Measurements from ENCODE around the gene MED12.

The MED12 gene

GRCh38 chrX:71144651-71145050 lies 26.3 kb downstream of the MED12 start, which contains the start of gene NLGN3:
TSS of gene NLGN3 (plus strand) at chrX:71144841. CDS start at chrX:71147750, 2,909 bp downstream.
- TF ChIP-seq MAX (IDR thresholded peaks at IDR 0.05; ENCODE audit: low read depth, low read length) (no peak), CTCF (IDR thresholded peaks at IDR 0.05; ENCODE audit: low read depth, low read length) (no peak), MYC (IDR thresholded peaks at IDR 0.05; ENCODE audit: low read depth, low read length) (no peak), POLR2A (IDR thresholded peaks at IDR 0.05; ENCODE audit: extremely low read depth, insufficient read length) (no peak)
- no peak for DNase-seq (ENCODE audit: low read depth)
- no peak within 1 kb of the TSS for H3K4me3 ChIP-seq (ENCODE audit: low read depth, low read length)

GRCh38 chrX:71147496-71148277 lies 29.3 kb downstream of the MED12 start:
- no peak overlapping the region for H3K4me3 ChIP-seq (ENCODE audit: low read depth, low read length)
- peak; percentile 60 for DNase-seq (ENCODE audit: low read depth)
- no peak for TF ChIP-seq CTCF (IDR thresholded peaks at IDR 0.05; ENCODE audit: low read depth, low read length)
- no peak for TF ChIP-seq POLR2A (IDR thresholded peaks at IDR 0.05; ENCODE audit: extremely low read depth, insufficient read length)
- TF ChIP-seq MYC (IDR thresholded peaks at IDR 0.05; ENCODE audit: low read depth, low read length) = no peak
- no peak for TF ChIP-seq MAX (IDR thresholded peaks at IDR 0.05; ENCODE audit: low read depth, low read length)

GRCh38 chrX:71148278-71148663 lies 29.9 kb downstream of the MED12 start:
- DNase-seq (ENCODE audit: low read depth) = no peak
- no peak overlapping the region for H3K4me3 ChIP-seq (ENCODE audit: low read depth, low read length)
- TF ChIP-seq CTCF (IDR thresholded peaks at IDR 0.05; ENCODE audit: low read depth, low read length) = no peak
- no peak for TF ChIP-seq POLR2A (IDR thresholded peaks at IDR 0.05; ENCODE audit: extremely low read depth, insufficient read length)
- no peak for TF ChIP-seq MAX (IDR thresholded peaks at IDR 0.05; ENCODE audit: low read depth, low read length)
- TF ChIP-seq MYC (IDR thresholded peaks at IDR 0.05; ENCODE audit: low read depth, low read length) = no peak

- DNase-seq (ENCODE audit: low read depth) = no peak
- H3K4me3 ChIP-seq (ENCODE audit: low read depth, low read length) = no peak overlapping the region
- TF ChIP-seq CTCF (IDR thresholded peaks at IDR 0.05; ENCODE audit: low read depth, low read length) (no peak), MAX (IDR thresholded peaks at IDR 0.05; ENCODE audit: low read depth, low read length) (no peak), POLR2A (IDR thresholded peaks at IDR 0.05; ENCODE audit: extremely low read depth, insufficient read length) (no peak), MYC (IDR thresholded peaks at IDR 0.05; ENCODE audit: low read depth, low read length) (no peak)
These were observed 33.0 kb downstream of the MED12 start for GRCh38 chrX:71151366-71151765.

- DNase-seq (ENCODE audit: low read depth) = no peak
These were observed 35.8 kb downstream of the MED12 start for GRCh38 chrX:71154196-71154595.

More at GRCh38 chrX:71154196-71154595, 35.8 kb downstream of the MED12 start:
- H3K4me3 ChIP-seq (ENCODE audit: low read depth, low read length) = no peak overlapping the region
- TF ChIP-seq CTCF (IDR thresholded peaks at IDR 0.05; ENCODE audit: low read depth, low read length) (no peak), POLR2A (IDR thresholded peaks at IDR 0.05; ENCODE audit: extremely low read depth, insufficient read length) (no peak), MYC (IDR thresholded peaks at IDR 0.05; ENCODE audit: low read depth, low read length) (no peak), MAX (IDR thresholded peaks at IDR 0.05; ENCODE audit: low read depth, low read length) (no peak)

Data from NB4 (cell line).